MM.1S (cell line): ENCODE data around the gene SLC8B1.

Experiments used
- CTCF ChIP-seq: fragments of 300-600 bp; sonication (generic); IDR thresholded peaks from 2 replicates; pipeline ENCODE4 v1.5.1; 2016; ENCODE audit warnings: antibody characterized with exemption, low read length, mixed read lengths
- EZH2phosphoT487 ChIP-seq: fragments of 300-600 bp; sonication (generic); IDR thresholded peaks from 2 replicates; pipeline ENCODE4 v1.6.1; 2018; ENCODE audit warnings: antibody characterized with exemption, low read length

DNA sequence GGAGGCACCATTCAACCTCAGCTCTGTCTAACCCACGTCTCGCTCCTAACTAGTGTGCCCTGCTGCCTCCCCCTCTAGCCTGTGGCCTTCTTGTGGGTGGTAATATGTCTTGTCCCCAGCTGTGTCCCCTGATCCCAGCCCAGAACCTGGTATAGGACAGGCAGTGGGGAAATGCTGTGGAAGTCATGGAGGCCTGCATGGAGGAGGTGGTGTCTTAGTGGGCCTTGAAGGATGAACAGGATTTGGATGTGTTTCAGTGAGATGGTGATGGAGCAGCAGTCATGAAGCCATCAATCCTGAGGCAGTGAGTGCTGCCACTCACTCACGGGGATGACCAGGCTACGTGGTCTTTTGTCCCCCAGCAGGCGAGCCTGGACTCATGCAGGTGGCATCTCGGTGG lies 36.9 kb upstream of the SLC8B1 start:
- TF ChIP-seq CTCF (no peak), EZH2phosphoT487 (no peak)
